ENCODE data around the gene PRELP. TPM values are rescaled to one million over a fixed set of nuclear protein-coding genes. Genes with fewer than 3 reads are reported as not detected.

The PRELP gene
- total RNA-seq, 2 donors from 2014 or later = 232 to 244 TPM

DNA sequence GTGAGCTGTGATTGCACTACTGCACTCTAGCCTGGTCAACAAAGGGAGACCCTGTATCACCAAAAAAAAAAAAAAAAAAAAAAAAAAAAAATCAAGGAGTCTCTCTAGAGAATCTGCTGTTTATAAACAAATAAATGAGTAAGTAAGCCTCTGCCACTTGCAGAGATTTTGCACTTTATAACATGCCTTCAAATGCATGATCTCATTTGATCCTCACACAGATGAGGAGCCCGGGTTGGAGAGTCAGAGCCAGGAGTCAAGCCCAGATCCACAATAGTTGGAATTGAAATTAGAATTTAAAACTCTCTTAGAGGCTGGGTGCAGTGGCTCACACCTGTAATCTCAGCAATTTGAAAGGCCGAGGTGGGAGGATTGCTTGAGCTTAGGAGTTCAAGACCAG is 4.0 kb downstream of the PRELP start:
- no peaks in the 10 kb centered on the region for H3K9me3 ChIP-seq
- ATAC-seq (ENCODE audit: insufficient number of reproducible peaks, low FRiP score, low read depth) (no peak), DNase-seq (ENCODE audit: low spot score) (no peak)
- TF ChIP-seq, protein P1, sequence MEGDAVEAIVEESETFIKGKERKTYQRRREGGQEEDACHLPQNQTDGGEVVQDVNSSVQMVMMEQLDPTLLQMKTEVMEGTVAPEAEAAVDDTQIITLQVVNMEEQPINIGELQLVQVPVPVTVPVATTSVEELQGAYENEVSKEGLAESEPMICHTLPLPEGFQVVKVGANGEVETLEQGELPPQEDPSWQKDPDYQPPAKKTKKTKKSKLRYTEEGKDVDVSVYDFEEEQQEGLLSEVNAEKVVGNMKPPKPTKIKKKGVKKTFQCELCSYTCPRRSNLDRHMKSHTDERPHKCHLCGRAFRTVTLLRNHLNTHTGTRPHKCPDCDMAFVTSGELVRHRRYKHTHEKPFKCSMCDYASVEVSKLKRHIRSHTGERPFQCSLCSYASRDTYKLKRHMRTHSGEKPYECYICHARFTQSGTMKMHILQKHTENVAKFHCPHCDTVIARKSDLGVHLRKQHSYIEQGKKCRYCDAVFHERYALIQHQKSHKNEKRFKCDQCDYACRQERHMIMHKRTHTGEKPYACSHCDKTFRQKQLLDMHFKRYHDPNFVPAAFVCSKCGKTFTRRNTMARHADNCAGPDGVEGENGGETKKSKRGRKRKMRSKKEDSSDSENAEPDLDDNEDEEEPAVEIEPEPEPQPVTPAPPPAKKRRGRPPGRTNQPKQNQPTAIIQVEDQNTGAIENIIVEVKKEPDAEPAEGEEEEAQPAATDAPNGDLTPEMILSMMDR (IDR thresholded peaks at IDR 0.05) = no peak
- peaks cover 19% of the 10 kb centered on the region for H3K36me3 ChIP-seq
- peak overlapping the region; percentile 86 to 95 for H3K27ac ChIP-seq
- no peaks in the 10 kb centered on the region for H3K27me3 ChIP-seq (replicated peaks; ENCODE audit: insufficient read depth)
- H3K4me3 ChIP-seq = peak overlapping the region; percentile 79
- peaks cover 38 to 68% of the 10 kb centered on the region in 2 donors for H3K4me1 ChIP-seq (ENCODE audit: control insufficient read depth in 1 of 2, low read depth in 2 of 2)

DNA sequence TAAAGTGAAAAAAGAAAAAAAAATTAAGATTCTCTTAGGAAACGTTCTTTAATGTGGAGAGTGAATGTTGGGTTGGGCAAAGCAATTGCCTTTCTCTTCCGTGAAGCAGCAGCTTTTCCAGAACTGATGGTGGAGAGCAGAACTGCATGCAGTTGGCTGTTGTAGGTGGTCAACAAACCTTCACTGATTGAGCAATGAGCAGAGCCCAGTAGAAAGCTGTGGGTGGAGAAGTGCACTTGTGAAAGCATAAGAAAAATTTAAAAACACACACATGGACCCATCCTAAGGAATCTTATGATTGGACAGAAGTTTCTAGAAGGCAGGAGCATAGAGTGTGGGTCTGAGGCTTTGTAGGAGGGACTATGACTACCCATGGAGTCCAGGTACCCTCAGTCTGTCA is 4.5 kb downstream of the PRELP start:
- H3K27me3 ChIP-seq (replicated peaks; ENCODE audit: insufficient read depth) = no peaks in the 10 kb centered on the region
- no peaks in the 10 kb centered on the region for H3K9me3 ChIP-seq
- TF ChIP-seq, protein P1 (IDR thresholded peaks at IDR 0.05) = peak; percentile 58
- H3K27ac ChIP-seq = peak overlapping the region; percentile 86 to 95
- H3K36me3 ChIP-seq = peaks cover 23% of the 10 kb centered on the region
- ATAC-seq (ENCODE audit: insufficient number of reproducible peaks, low FRiP score, low read depth) (peak; percentile 61), DNase-seq (ENCODE audit: low spot score) (no peak)
- peaks cover 34 to 68% of the 10 kb centered on the region in 2 donors for H3K4me1 ChIP-seq (ENCODE audit: control insufficient read depth in 1 of 2, low read depth in 2 of 2)
- peak overlapping the region; percentile 79 for H3K4me3 ChIP-seq

DNA sequence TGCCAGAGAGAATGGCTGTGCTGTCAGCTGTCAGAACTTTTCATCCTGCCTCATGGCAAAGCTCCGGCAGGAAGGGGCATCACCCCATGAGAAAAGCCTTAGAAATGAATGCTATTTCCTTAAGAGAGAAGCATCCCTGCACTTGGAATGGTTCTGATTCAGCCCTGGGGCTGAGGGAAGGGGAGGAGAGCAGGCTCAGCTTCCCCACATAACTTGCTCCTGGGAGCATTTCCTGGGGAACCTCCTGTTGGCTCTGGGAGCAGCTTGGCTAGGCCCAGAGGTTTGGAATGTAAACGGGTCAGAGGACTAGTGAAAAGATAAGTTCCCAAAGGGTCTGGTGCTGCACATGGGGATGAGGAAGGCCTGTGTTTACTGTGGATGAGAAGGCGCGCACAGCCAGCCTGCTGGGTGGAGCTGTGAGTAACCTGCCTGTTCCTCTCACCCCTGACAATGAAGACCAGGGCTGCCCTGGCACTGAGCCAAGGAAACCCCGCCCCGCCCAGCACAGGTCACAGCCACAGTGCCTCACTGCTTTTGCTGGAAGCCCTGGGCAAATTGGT is 5.0 kb downstream of the PRELP start:
- TF ChIP-seq, protein P1 (IDR thresholded peaks at IDR 0.05) = no peak
- DNase-seq (ENCODE audit: low spot score) (peak; percentile 65), ATAC-seq (ENCODE audit: insufficient number of reproducible peaks, low FRiP score, low read depth) (peak; percentile 51)
- H3K27me3 ChIP-seq (replicated peaks; ENCODE audit: insufficient read depth) = no peaks in the 10 kb centered on the region
- peak overlapping the region; percentile 86 to 95 for H3K27ac ChIP-seq
- H3K36me3 ChIP-seq = peaks cover 29% of the 10 kb centered on the region
- peak overlapping the region; percentile 79 for H3K4me3 ChIP-seq
- H3K9me3 ChIP-seq = no peaks in the 10 kb centered on the region
- peaks cover 33 to 72% of the 10 kb centered on the region in 2 donors for H3K4me1 ChIP-seq (ENCODE audit: control insufficient read depth in 1 of 2, low read depth in 2 of 2)

- DNase-seq (ENCODE audit: low spot score) = no peak
- peak overlapping the region; percentile 79 for H3K4me3 ChIP-seq
- H3K4me1 ChIP-seq (ENCODE audit: control insufficient read depth in 1 of 2, low read depth in 2 of 2) = peaks cover 33 to 78% of the 10 kb centered on the region in 2 donors
- no peaks in the 10 kb centered on the region for H3K9me3 ChIP-seq
- ATAC-seq (ENCODE audit: insufficient number of reproducible peaks, low FRiP score, low read depth) = no peak
- peaks cover 34% of the 10 kb centered on the region for H3K36me3 ChIP-seq
- H3K27me3 ChIP-seq (replicated peaks; ENCODE audit: insufficient read depth) = no peaks in the 10 kb centered on the region
- H3K27ac ChIP-seq = peak overlapping the region; percentile 86 to 95
- TF ChIP-seq, protein P1 (IDR thresholded peaks at IDR 0.05) = no peak
Measured at GRCh38 chr1:203481196-203481595, 5.6 kb downstream of the PRELP start.

DNA sequence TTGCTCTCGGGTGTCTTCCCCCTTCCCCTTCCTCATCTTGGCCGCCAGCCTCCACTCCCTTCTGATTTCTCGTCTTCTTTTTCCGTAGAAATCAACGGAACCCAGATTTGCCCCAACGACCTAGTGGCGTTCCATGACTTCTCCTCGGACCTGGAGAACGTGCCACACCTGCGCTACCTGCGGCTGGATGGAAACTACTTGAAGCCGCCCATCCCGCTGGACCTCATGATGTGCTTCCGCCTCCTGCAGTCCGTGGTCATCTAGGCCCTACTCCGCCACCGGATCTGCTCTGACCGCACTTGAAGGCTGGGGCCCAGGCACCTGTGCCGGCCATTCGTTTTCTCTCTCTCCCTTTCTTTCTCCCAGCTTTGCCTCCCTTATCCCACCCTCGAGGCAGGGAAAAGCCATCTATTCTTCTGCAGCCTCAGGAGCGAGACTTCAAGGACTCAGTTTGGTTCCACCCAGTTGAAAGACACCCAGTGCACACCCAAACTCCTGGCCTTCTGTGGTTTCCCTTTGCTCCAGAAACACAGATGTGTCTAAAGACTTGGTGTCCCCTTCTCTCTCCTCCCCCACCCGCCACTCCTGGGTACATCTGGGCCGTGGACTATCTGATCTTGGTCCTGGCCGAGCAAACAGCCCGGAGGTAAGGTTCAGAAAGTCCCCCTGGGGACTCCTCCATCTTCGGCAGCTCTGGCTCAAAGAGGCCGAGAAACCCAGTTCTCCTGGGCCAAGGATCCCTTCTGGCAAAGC is 11.2 kb downstream of the PRELP start:
- Histone ChIP-seq H3K27ac (peak overlapping the region; percentile 40 to 77), H3K4me1 (ENCODE audit: control insufficient read depth in 1 of 2, low read depth in 2 of 2) (peaks cover 22 to 60% of the 10 kb centered on the region in 2 donors), H3K36me3 (peaks cover 54% of the 10 kb centered on the region), H3K9me3 (no peaks in the 10 kb centered on the region), H3K4me3 (peak overlapping the region; percentile 62), H3K27me3 (replicated peaks; ENCODE audit: insufficient read depth) (no peaks in the 10 kb centered on the region)
- TF ChIP-seq, protein P1 (IDR thresholded peaks at IDR 0.05) = no peak
- ATAC-seq (ENCODE audit: insufficient number of reproducible peaks, low FRiP score, low read depth) = no peak
- no peak for DNase-seq (ENCODE audit: low spot score)

All from thoracic aorta (tissue), 2 donors.